Bronchial epithelial cell (primary cell): Measurements from ENCODE around the gene ARHGAP36. TPM values are rescaled to one million over a fixed set of nuclear protein-coding genes. Genes with fewer than 3 reads are reported as not detected.

ENCODE experiments used
- DNase-seq: peaks from one replicate; pipeline ENCODE4 v3.0.0-alpha.2; 2010; ENCODE audit warnings: low read depth
- FAIRE-seq: peaks from 2 replicates; lab custom pipeline; 2011; peaks lifted over from hg19 to GRCh38; lab: Jason Lieb, UNC
- H3K27me3 ChIP-seq: 2 replicates; pipeline ENCODE4 v1.5.1; 2011; ENCODE audit warnings: low read length; ENCODE audit not compliant: control insufficient read depth, insufficient read depth
- H3K36me3 ChIP-seq: 2 replicates; pipeline ENCODE4 v1.5.1; 2011; ENCODE audit warnings: low read length; ENCODE audit not compliant: control insufficient read depth, insufficient read depth
- H3K4me3 ChIP-seq: 2 replicates; pipeline ENCODE4 v1.5.1; 2011; ENCODE audit warnings: mild to moderate bottlenecking, low read depth, low read length, control low read depth
- total RNA-seq: library from RNA; depleted of rRNA; stranded (reverse); fragments of >200 nt; gene quantifications from 2 replicates; pipeline ENCODE4 v1.2.1, GENCODE V29; 2014
- TF ChIP-seq, protein P1 (sequence below): IDR thresholded peaks from 2 replicates; pipeline ENCODE4 v1.5.1; 2011; ENCODE audit warnings: mild to moderate bottlenecking, moderate library complexity, low read length, control low read depth, inconsistent platforms; ENCODE audit not compliant: insufficient read depth, severe bottlenecking

Gene ARHGAP36
- total RNA-seq, 1 donor from 2014 or later = not detected

DNA sequence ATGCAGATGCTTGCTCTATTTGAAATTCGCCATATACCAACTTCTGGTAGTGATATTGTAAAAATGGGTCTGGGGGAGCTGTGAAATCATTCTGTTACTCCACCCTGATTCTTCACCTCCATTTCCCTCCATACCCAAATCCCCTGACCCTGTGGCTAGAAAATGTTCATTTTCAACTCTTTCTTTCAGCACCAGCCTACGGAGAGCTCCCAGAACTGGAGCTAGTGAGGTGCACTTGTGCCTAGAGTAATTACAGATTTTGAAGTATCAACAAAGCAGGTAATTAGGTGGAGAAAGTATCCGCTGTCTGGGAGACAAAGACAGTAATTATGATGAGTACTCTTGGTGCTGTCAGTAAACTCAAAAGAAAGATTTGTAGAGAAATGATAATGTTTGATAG is 8.1 kb downstream of the ARHGAP36 start:
- FAIRE-seq (no peak), DNase-seq (no peak)
- Histone ChIP-seq H3K27me3 (peaks cover 3% of the 10 kb centered on the region), H3K4me3 (no peak overlapping the region), H3K36me3 (no peaks in the 10 kb centered on the region)
- TF ChIP-seq, protein P1, sequence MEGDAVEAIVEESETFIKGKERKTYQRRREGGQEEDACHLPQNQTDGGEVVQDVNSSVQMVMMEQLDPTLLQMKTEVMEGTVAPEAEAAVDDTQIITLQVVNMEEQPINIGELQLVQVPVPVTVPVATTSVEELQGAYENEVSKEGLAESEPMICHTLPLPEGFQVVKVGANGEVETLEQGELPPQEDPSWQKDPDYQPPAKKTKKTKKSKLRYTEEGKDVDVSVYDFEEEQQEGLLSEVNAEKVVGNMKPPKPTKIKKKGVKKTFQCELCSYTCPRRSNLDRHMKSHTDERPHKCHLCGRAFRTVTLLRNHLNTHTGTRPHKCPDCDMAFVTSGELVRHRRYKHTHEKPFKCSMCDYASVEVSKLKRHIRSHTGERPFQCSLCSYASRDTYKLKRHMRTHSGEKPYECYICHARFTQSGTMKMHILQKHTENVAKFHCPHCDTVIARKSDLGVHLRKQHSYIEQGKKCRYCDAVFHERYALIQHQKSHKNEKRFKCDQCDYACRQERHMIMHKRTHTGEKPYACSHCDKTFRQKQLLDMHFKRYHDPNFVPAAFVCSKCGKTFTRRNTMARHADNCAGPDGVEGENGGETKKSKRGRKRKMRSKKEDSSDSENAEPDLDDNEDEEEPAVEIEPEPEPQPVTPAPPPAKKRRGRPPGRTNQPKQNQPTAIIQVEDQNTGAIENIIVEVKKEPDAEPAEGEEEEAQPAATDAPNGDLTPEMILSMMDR = no peak

DNA sequence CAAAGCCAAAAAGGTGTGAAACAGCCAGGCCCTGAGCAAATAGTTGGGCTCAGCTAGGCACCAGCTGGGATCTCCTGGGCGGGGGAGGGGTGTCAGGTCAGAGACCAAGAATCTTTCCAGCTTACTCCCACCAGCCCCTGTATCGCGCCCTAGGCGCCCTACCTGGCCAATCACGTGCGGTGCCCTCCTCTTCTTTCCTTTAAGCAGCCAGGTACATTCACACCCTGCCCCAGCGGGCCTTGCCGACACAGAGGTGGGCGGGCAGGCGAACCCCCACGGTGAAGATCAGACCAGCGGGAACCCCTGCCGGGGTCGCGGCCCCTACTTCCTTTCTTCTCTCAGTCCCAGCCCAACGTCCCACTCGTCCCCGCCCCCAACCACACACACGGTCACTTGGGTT is 9.1 kb downstream of the ARHGAP36 start:
- TF ChIP-seq, protein P1 = no peak
- DNase-seq = no peak
- H3K27me3 ChIP-seq = peaks cover 3% of the 10 kb centered on the region
- H3K4me3 ChIP-seq = no peak overlapping the region
- FAIRE-seq = no peak
- H3K36me3 ChIP-seq = no peaks in the 10 kb centered on the region

DNA sequence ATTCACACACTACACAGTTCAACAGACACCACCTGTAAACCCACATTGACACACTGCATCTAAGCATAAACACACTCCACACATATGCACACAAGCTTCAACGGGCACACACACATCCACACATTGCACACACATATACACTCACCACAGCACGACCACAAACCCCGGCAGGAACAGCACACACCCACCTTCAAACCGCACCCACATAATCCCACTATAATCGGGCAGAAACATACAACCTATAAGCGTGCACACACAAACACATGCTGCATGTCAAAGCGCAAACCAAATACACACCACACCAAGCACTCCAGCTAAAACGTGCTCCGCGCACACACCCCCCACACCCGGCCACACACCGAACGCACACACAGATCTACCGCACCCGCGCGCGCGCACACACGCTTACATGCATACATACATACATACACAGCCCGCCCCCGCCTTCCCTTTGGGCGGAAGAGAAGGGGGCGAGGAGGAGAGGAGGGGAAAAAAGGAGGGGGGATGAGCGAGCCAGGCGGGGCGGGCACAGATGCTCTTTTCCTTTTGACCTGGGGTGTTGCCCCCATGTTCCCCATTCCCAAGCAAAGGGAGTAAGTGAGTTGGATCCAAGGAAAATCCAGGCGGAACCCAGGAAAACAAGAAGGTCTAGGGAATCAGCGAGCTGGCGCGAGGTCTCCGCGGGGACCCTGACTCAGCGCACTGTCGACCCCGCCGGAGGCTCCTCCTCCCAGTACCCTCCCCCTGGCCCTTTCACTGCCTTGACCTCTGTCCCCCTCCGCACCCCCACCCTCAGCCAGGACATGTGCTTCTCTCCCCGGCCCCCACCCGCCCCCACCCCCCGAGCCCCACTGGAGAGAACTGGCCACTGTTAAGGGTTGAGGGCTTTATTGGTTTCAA is 9.9 kb downstream of the ARHGAP36 start:
- FAIRE-seq (peak; percentile 36), DNase-seq (no peak)
- Histone ChIP-seq H3K4me3 (no peak overlapping the region), H3K36me3 (no peaks in the 10 kb centered on the region), H3K27me3 (peaks cover 3% of the 10 kb centered on the region)
- TF ChIP-seq, protein P1 = no peak

DNA sequence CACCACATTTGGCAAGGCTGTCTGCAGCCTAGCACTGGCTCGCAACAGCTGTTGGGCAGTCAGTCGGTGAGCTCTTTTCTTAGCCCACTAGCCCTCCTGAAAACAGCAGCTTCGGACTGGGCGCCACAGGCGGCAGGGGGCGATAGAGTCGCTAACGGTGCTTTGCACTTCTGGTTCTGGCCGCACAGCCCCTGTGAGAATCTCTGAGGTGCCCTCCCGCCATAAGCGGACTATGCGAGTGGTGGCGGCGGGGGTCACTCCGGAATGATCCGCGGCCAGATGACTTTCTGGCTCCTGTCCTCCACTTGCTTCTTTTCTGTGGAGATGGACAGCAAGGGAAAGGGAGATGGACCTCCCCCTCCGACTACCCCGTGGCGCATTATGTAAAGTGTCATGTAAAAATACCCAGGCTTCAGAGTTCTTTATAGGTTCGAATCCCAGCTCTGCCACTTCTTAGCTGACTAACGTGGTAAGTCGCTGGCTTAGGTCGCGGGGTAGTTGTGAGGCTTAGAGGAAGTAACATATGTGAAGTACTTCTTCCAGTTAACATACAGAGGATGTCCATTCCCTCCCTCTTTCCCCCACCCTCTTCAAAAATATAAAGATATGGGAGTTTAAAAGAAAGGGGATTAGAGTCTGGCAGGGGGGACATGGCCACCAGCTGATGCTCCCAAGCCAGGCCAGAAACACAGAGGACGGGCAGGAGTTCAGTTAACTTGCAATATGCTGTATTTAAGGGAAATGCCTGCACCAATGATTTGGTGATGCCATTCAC is 11.0 kb downstream of the ARHGAP36 start:
- TF ChIP-seq, protein P1 = peak; percentile 26
- Histone ChIP-seq H3K27me3 (peaks cover 3% of the 10 kb centered on the region), H3K36me3 (no peaks in the 10 kb centered on the region), H3K4me3 (no peak overlapping the region)
- DNase-seq (no peak), FAIRE-seq (no peak)

DNA sequence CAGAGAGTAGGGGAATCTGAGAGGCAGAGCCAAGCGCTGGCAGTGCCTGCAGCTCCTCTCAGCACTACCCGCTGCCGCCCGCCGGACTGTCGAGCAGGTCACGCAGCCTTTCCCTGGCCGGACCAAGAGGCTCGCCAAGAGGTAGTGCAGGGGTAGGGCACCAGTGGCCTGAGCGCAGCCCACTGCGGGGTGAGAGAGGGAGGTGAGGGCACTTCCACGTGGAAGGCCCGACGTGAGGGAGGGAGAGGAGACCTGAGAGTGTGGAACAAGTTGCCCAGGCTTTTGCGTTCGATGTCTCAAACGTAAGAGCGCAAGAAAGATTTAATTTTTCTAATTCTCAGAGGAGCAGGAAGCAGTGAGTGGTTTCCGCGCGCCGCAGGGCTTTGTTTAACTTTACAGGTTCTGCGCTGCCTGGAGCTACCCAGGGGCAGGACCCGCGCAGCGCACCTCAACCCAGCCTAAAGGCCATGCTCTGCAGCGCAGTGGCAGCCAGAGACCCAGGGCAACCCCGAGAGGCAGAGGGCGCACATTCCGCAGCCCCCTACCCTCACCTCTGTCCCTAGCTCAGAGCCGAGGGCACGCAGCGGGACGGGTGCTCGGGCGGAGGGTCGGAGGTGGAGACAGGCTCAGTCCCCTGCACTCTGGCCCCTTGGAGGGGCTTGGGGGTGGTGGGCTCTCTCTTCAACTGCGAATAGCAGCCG is 14.9 kb downstream of the ARHGAP36 start:
- no peak for FAIRE-seq
- peaks cover 3% of the 10 kb centered on the region for H3K27me3 ChIP-seq
- H3K36me3 ChIP-seq = no peaks in the 10 kb centered on the region
- no peak for DNase-seq
- TF ChIP-seq, protein P1 = no peak
- no peak overlapping the region for H3K4me3 ChIP-seq
